Spleen (tissue), 11 donors: ENCODE data around the gene TBC1D22B. TPM values are rescaled to one million over a fixed set of nuclear protein-coding genes. Genes with fewer than 3 reads are reported as not detected.
"Not testable (repeated sequence)": the region's sequence is repeated elsewhere in the genome, so short reads cannot be mapped to it uniquely, and the experiment has no call there.

Experiments
- DNase-seq: peaks from one replicate; pipeline ENCODE4 v3.0.0-alpha.2; 2020
- H3K27ac ChIP-seq, 8 donors: fragments of 200-600 bp; sonication (generic) in 7 of 8; 1 replicate in 4 of 8; 2 replicates in 4 of 8; pipeline versions ENCODE4 v1.5.0 to v1.8.0; 2016 to 2021; ENCODE audit warnings: inconsistent platforms in 4 of 8, mild to moderate bottlenecking in 4 of 8, moderate library complexity in 1 of 8
- H3K27me3 ChIP-seq, 7 donors: fragments of 200-600 bp; sonication (generic) in 6 of 7; replicated peaks in 1 of 7; 1 replicate in 4 of 7; 2 replicates in 3 of 7; pipeline versions ENCODE4 v1.5.0 to v1.8.0; 2016 to 2021; ENCODE audit warnings: inconsistent platforms in 3 of 7, mild to moderate bottlenecking in 1 of 7
- H3K36me3 ChIP-seq, 6 donors: fragments of 200-600 bp; sonication (generic) in 5 of 6; 1 replicate in 4 of 6; 2 replicates in 2 of 6; pipeline versions ENCODE4 v1.5.0 to v1.8.0; 2016 to 2021; ENCODE audit warnings: inconsistent platforms in 2 of 6
- H3K4me1 ChIP-seq, 6 donors: fragments of 200-600 bp; sonication (generic) in 5 of 6; 1 replicate in 3 of 6; 2 replicates in 3 of 6; pipeline versions ENCODE4 v1.5.0 to v1.8.0; 2016 to 2021; ENCODE audit warnings: inconsistent platforms in 3 of 6
- H3K4me3 ChIP-seq, 8 donors: fragments of 200-600 bp; sonication (generic) in 7 of 8; 1 replicate in 4 of 8; 2 replicates in 4 of 8; pipeline versions ENCODE4 v1.5.0 to v1.8.0; 2016 to 2021; ENCODE audit warnings: inconsistent platforms in 4 of 8, mild to moderate bottlenecking in 4 of 8, moderate library complexity in 2 of 8
- H3K9me3 ChIP-seq, 8 donors: fragments of 200-600 bp; sonication (generic) in 7 of 8; 1 replicate in 4 of 8; 2 replicates in 4 of 8; pipeline versions ENCODE4 v1.5.0 to v1.8.0; 2016 to 2021; ENCODE audit warnings: inconsistent platforms in 4 of 8
- POLR2A ChIP-seq, 3 donors: fragments of 450-650 bp; IDR thresholded peaks; one replicate each; pipeline ENCODE4 v1.5.1; 2017; ENCODE audit warnings: antibody characterized with exemption in 3 of 3, mild to moderate bottlenecking in 1 of 3
- POLR2AphosphoS5 ChIP-seq, 3 donors: sonication (generic); formaldehyde crosslinking; IDR thresholded peaks; one replicate each; pipeline ENCODE4 v1.5.1; 2017; ENCODE audit warnings: antibody characterized with exemption in 3 of 3
- WGBS, 5 donors: extraction: QIAGEN DNeasy Blood & Tissue Kit in 3 of 5; methylation state at CpG; one replicate each; pipeline versions ENCODE4 v1.1.5 to v1.1.7; 2013 to 2018; 5-methylcytosine and 5-hydroxymethylcytosine counted together
- intact Hi-C: fragments of 100-400 bp; cut with DNase I; formaldehyde crosslinking; loops from one replicate; pipeline ENCODE4 v1.15.0; 2023; ENCODE audit warnings: low total_unique reads
- polyA plus RNA-seq, 3 donors: library from polyadenylated mRNA; stranded (reverse); fragments of 200-250 nt; gene quantifications; one replicate each; pipeline ENCODE4 v1.2.1, GENCODE V29; 2013
- total RNA-seq, 7 donors: library from RNA; depleted of rRNA in 3 of 7; stranded (reverse); fragments of >200 nt in 3 of 7; fragmentation: NEBNext Ultra II Directional in 4 of 7; extraction: Animal tissue kit (Norgen Biotek cat#: 25700) in 4 of 7; gene quantifications; one replicate each; pipeline versions ENCODE4 v1.1.0 to v1.2.1, GENCODE V29; 2016 to 2021
- TF ChIP-seq, protein P1 (sequence below), 11 experiments: fragments of 200-600 bp in 7 of 11; fragments of 450-650 bp in 4 of 11; sonication (generic) in 4 of 11; IDR thresholded peaks in 8 of 11; conservative IDR thresholded peaks in 3 of 11; 1 replicate in 7 of 11; 2 replicates in 4 of 11; pipeline versions ENCODE4 v1.4.0 to v1.8.0; 2016 to 2021; ENCODE audit warnings: antibody characterized with exemption in 11 of 11, inconsistent platforms in 4 of 11, mild to moderate bottlenecking in 1 of 11
- donor health status: healthy with polysubstance abuse.
- donor health status: DM: no; HTN: no; CAD: no; lungs with moderate emphysema.
- donor health status: DM: no; HTN: no; CAD: no.
- donor health status: Bipolar disorder and iron deficiency.
- donor health status: healthy.
- donor health status: DM: no; HTN: no; CAD: no.
- donor health status: DM: yes; HTN: yes; CAD: no.

The TBC1D22B gene
- total and polyA plus RNA-seq, 10 donors = 4.2 to 12.7 (median 9.4) TPM

- no peak for DNase-seq
- Histone ChIP-seq H3K27ac (no peak overlapping the region), H3K4me1 (peaks cover 0 to 26% (median 7%) of the 10 kb centered on the region in 6 donors), H3K4me3 (no peak overlapping the region), H3K9me3 (no peaks in the 10 kb centered on the region), H3K36me3 (peaks cover 0 to 100% (median 71%) of the 10 kb centered on the region in 6 donors), H3K27me3 (no peaks in the 10 kb centered on the region)
- 91 to 95% (median 93%) methylated on average over 2 of the region's 2 CpGs for WGBS, 5 donors
- intact Hi-C loops = no loop called here
- TF ChIP-seq POLR2AphosphoS5 (IDR thresholded peaks at IDR 0.05) (no peak), POLR2A (IDR thresholded peaks at IDR 0.05) (no peak)
- TF ChIP-seq, protein P1, sequence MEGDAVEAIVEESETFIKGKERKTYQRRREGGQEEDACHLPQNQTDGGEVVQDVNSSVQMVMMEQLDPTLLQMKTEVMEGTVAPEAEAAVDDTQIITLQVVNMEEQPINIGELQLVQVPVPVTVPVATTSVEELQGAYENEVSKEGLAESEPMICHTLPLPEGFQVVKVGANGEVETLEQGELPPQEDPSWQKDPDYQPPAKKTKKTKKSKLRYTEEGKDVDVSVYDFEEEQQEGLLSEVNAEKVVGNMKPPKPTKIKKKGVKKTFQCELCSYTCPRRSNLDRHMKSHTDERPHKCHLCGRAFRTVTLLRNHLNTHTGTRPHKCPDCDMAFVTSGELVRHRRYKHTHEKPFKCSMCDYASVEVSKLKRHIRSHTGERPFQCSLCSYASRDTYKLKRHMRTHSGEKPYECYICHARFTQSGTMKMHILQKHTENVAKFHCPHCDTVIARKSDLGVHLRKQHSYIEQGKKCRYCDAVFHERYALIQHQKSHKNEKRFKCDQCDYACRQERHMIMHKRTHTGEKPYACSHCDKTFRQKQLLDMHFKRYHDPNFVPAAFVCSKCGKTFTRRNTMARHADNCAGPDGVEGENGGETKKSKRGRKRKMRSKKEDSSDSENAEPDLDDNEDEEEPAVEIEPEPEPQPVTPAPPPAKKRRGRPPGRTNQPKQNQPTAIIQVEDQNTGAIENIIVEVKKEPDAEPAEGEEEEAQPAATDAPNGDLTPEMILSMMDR (IDR thresholded peaks at IDR 0.05 in 8 of 11, conservative IDR thresholded peaks at IDR 0.05 in 3 of 11) = no peak
These were observed 30.1 kb downstream of the TBC1D22B start for GRCh38 chr6:37287519-37288157.

GRCh38 chr6:37288247-37288646, 30.7 kb downstream of the TBC1D22B start:
- Histone ChIP-seq H3K27me3 (no peaks in the 10 kb centered on the region), H3K4me3 (no peak overlapping the region), H3K36me3 (peaks cover 0 to 100% (median 69%) of the 10 kb centered on the region in 6 donors), H3K9me3 (no peaks in the 10 kb centered on the region), H3K4me1 (peaks cover 0 to 23% (median 6%) of the 10 kb centered on the region in 6 donors), H3K27ac (no peak overlapping the region)
- intact Hi-C loops = no loop called here
- 77 to 89% (median 85%) methylated on average over 2 of the region's 2 CpGs for WGBS, 5 donors
- TF ChIP-seq POLR2A (IDR thresholded peaks at IDR 0.05) (no peak), POLR2AphosphoS5 (IDR thresholded peaks at IDR 0.05) (no peak)
- TF ChIP-seq, protein P1 (IDR thresholded peaks at IDR 0.05 in 8 of 11, conservative IDR thresholded peaks at IDR 0.05 in 3 of 11) = no peak
- no peak for DNase-seq

- 65 to 85% (median 77%) methylated on average over 3 of the region's 3 CpGs for WGBS, 5 donors
These were observed 32.4 kb downstream of the TBC1D22B start for GRCh38 chr6:37289931-37290330.

GRCh38 chr6:37293426-37293825, 35.9 kb downstream of the TBC1D22B start:
- Histone ChIP-seq H3K4me1 (peaks cover 0 to 12% (median 0%) of the 10 kb centered on the region in 6 donors), H3K36me3 (peaks cover 0 to 100% (median 48%) of the 10 kb centered on the region in 6 donors), H3K9me3 (no peaks in the 10 kb centered on the region), H3K27me3 (no peaks in the 10 kb centered on the region), H3K27ac (no peak overlapping the region), H3K4me3 (no peak overlapping the region)
- TF ChIP-seq POLR2A (IDR thresholded peaks at IDR 0.05) (no peak), POLR2AphosphoS5 (IDR thresholded peaks at IDR 0.05) (no peak)
- TF ChIP-seq, protein P1 (IDR thresholded peaks at IDR 0.05 in 8 of 11, conservative IDR thresholded peaks at IDR 0.05 in 3 of 11) = no peak
- intact Hi-C loops = no loop called here
- DNase-seq = no peak

More at GRCh38 chr6:37289931-37290330, 32.4 kb downstream of the TBC1D22B start:
- Histone ChIP-seq H3K4me3 (no peak overlapping the region), H3K4me1 (peaks cover 0 to 12% (median 0%) of the 10 kb centered on the region in 6 donors), H3K9me3 (no peaks in the 10 kb centered on the region), H3K27ac (no peak overlapping the region), H3K27me3 (no peaks in the 10 kb centered on the region), H3K36me3 (peaks cover 0 to 100% (median 61%) of the 10 kb centered on the region in 6 donors)
- intact Hi-C loops = no loop called here
- no peak for TF ChIP-seq POLR2AphosphoS5 (IDR thresholded peaks at IDR 0.05)
- TF ChIP-seq POLR2A (IDR thresholded peaks at IDR 0.05) = no peak
- TF ChIP-seq, protein P1 (IDR thresholded peaks at IDR 0.05 in 8 of 11, conservative IDR thresholded peaks at IDR 0.05 in 3 of 11) = no peak
- DNase-seq = no peak

DNA sequence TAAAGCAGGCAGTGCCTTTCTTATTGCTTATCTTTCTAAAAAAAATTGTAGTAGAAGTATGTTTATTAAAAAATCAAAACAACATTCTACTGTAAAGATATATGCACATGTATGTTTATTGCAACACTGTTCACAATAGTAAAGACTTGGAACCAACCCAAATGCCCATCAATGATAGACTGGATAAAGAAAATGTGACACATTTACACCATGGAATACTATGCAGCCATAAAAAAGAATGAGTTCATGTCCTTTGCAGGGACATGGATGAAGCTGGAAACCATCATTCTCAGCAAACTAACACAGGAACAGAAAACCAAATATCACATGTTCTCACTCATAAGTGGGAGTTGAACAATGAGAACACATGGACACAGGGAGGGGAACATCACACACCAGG, 40.1 kb downstream of the TBC1D22B start:
- intact Hi-C loops = not testable (repeated sequence)
- H3K36me3 ChIP-seq = peaks cover 0 to 98% (median 33%) of the 10 kb centered on the region in 6 donors

More for the DNA sequence above, 40.1 kb downstream of the TBC1D22B start:
- H3K27me3 ChIP-seq, DNase-seq, H3K4me1 ChIP-seq, H3K27ac ChIP-seq, H3K4me3 ChIP-seq, H3K9me3 ChIP-seq: not testable (repeated sequence)
